Naive thymus-derived CD8-positive, alpha-beta T cell (primary cell): ENCODE data around the gene SLAMF1. TPM values are rescaled to one million over a fixed set of nuclear protein-coding genes. Genes with fewer than 3 reads are reported as not detected.

Experiments used
- ATAC-seq, 2 donors: fragments of 150-1000 bp; cut with Tn5 transposase in 1 of 2; sonication (Bioruptor Pico), chemical (Tn5 transposase) in 1 of 2; 1 replicate in 1 of 2; 2 replicates in 1 of 2; pipeline ENCODE4 v1.10.0; 2021; ENCODE audit warnings: mild to moderate bottlenecking in 2 of 2, moderate library complexity in 2 of 2
- POLR2A ChIA-PET: fragments of 350-600 bp; sonication (Branson Sonifier 250); formaldehyde crosslinking; loops from one replicate; lab custom pipeline; 2021; ENCODE audit warnings: antibody characterized with exemption; lab: Charles Lee
- DNase-seq, 10 donors: peaks; one replicate each; pipeline versions ENCODE4 v3.0.0 to v3.0.0-alpha.2; 2020 to 2022
- H3K27ac Mint-ChIP-seq, 10 donors: one replicate each; pipeline ENCODE4 v1.8.0; 2020 to 2022; ENCODE audit warnings: mild to moderate bottlenecking in 10 of 10, mixed read lengths in 10 of 10, moderate library complexity in 4 of 10, inconsistent platforms in 1 of 10
- H3K27me3 Mint-ChIP-seq, 5 donors: one replicate each; pipeline ENCODE4 v1.8.0; 2021 to 2022; ENCODE audit warnings: mixed read lengths in 5 of 5
- H3K36me3 Mint-ChIP-seq, 3 donors: one replicate each; pipeline ENCODE4 v1.8.0; 2020 to 2022; ENCODE audit warnings: mixed read lengths in 3 of 3, mild to moderate bottlenecking in 2 of 3, inconsistent platforms in 1 of 3
- H3K4me1 Mint-ChIP-seq, 4 donors: one replicate each; pipeline ENCODE4 v1.8.0; 2021 to 2022; ENCODE audit warnings: mixed read lengths in 4 of 4
- H3K4me3 Mint-ChIP-seq, 10 donors: one replicate each; pipeline ENCODE4 v1.8.0; 2020 to 2022; ENCODE audit warnings: mild to moderate bottlenecking in 10 of 10, mixed read lengths in 10 of 10, moderate library complexity in 6 of 10, inconsistent platforms in 1 of 10
- H3K9me3 Mint-ChIP-seq, 9 donors: one replicate each; pipeline ENCODE4 v1.8.0; 2020 to 2022; ENCODE audit warnings: mixed read lengths in 9 of 9, mild to moderate bottlenecking in 3 of 9, inconsistent platforms in 1 of 9, moderate library complexity in 1 of 9
- polyA plus RNA-seq, 3 donors: library from polyadenylated mRNA; unstranded; fragments of 300-500 nt; fragmentation: Illumina TruSeq; gene quantifications; one replicate each; pipeline ENCODE4 v1.2.3, GENCODE V29; 2021
- total RNA-seq, 8 experiments: library from RNA in 2 of 8; stranded (reverse) in 2 of 8; gene quantifications; one replicate each; pipeline ENCODE4 v1.2.3 and lab custom pipeline; 2021 to 2026

Gene SLAMF1
- total and polyA plus RNA-seq, 5 experiments from 2014 or later = 1.7 to 11.1 (median 3.9) TPM

DNA sequence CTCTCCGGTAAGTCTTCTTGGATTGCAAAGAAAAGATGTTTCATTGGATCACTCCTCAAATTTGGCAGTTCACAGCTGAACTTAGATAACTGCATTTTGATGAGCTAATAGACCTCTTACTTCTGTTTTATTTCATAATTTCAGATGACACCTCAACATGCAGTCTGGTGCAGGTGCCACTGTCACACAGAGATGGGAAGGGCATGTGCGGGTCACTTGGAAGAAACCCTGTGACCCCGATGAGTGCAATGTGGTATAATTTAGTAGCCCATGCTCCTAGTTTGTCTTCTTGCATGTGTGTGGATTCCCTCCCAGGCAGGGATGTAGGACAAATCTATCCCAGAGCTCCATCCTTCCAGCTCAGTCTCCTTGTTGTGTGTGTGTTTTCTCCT is 481 bp upstream of the SLAMF1 start:
- Mint-ChIP-seq H3K4me3 (peak overlapping the region; percentile 80 to 97 (median 89)), H3K36me3 (no peaks in the 10 kb centered on the region), H3K27me3 (no peaks in the 10 kb centered on the region), H3K27ac (peak overlapping the region; percentile 89 to 96 (median 93)), H3K9me3 (no peaks in the 10 kb centered on the region), H3K4me1 (peaks cover 41 to 91% (median 83%) of the 10 kb centered on the region in 4 donors)
- ATAC-seq (peak; percentile 27 to 47), DNase-seq (no peak)
- POLR2A ChIA-PET = interaction anchor here (0.6 to 4.3 kb wide), 13 partner anchors 14 to 535 kb away, joined by 3 to 39 read pairs (median 7); no protein-coding TSS in a partner anchor

- H3K4me3 Mint-ChIP-seq = peak overlapping the region; percentile 80 to 97 (median 89)
These were observed 664 bp downstream of the SLAMF1 start for GRCh38 chr1:160646180-160646579.

GRCh38 chr1:160645386-160646130 is 1.3 kb downstream of the SLAMF1 start:
- H3K36me3 Mint-ChIP-seq = no peaks in the 10 kb centered on the region
- peak overlapping the region; percentile 83 to 96 (median 93) for H3K27ac Mint-ChIP-seq
- H3K4me3 Mint-ChIP-seq = peak overlapping the region; percentile 80 to 97 (median 89)
- no peaks in the 10 kb centered on the region for H3K27me3 Mint-ChIP-seq
- POLR2A ChIA-PET = interaction anchor here (1.0 to 4.3 kb wide), 9 partner anchors 7 to 29 kb away, joined by 3 to 39 read pairs (median 10); no protein-coding TSS in a partner anchor
- H3K9me3 Mint-ChIP-seq = no peaks in the 10 kb centered on the region
- DNase-seq = no peak
- peaks cover 36 to 91% (median 82%) of the 10 kb centered on the region in 4 donors for H3K4me1 Mint-ChIP-seq
- ATAC-seq = no peak

More at GRCh38 chr1:160646180-160646579, 664 bp downstream of the SLAMF1 start:
- Mint-ChIP-seq H3K27me3 (no peaks in the 10 kb centered on the region), H3K36me3 (no peaks in the 10 kb centered on the region), H3K27ac (peak overlapping the region; percentile 83 to 96 (median 93)), H3K4me1 (peaks cover 36 to 91% (median 83%) of the 10 kb centered on the region in 4 donors), H3K9me3 (no peaks in the 10 kb centered on the region)
- no peak for ATAC-seq
- POLR2A ChIA-PET = interaction anchor here (0.5 to 4.3 kb wide), 12 partner anchors 8 to 1110 kb away, joined by 3 to 39 read pairs (median 8); no protein-coding TSS in a partner anchor
- no peak for DNase-seq

- Mint-ChIP-seq H3K36me3 (no peaks in the 10 kb centered on the region), H3K27me3 (no peaks in the 10 kb centered on the region), H3K4me3 (peak overlapping the region; percentile 80 to 97 (median 89)), H3K27ac (peak overlapping the region in 9 of 10 donors; percentile 21 to 96 (median 93)), H3K9me3 (no peaks in the 10 kb centered on the region), H3K4me1 (peaks cover 42 to 93% (median 89%) of the 10 kb centered on the region in 4 donors)
- ATAC-seq (no peak), DNase-seq (no peak)
- POLR2A ChIA-PET = interaction anchor here (1.6 to 4.3 kb wide), 3 partner anchors 16 to 21 kb away, joined by 6 to 39 read pairs (median 18); no protein-coding TSS in a partner anchor
These were observed 2.4 kb downstream of the SLAMF1 start for GRCh38 chr1:160644399-160644798.

DNA sequence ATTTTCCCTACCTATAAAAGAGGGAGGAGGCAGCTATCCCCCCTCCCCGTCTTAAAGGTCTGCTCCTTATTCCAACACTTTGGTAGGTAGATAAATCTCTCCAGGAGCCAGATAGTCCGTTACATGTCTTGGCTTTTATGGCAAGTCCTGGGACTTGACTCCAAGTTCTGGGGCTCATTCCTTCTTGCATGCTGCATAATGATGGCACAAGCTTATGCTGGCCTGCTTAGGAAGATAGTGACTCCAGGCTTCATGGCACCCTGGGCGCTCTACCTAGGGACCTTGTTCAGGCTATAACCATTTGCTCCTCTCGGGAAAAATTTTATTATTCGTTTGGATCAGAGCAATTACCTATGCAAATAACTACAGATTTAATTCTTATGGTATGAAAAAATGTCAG is 3.7 kb downstream of the SLAMF1 start:
- Mint-ChIP-seq H3K4me1 (peaks cover 48 to 96% (median 94%) of the 10 kb centered on the region in 4 donors), H3K9me3 (no peaks in the 10 kb centered on the region), H3K36me3 (no peaks in the 10 kb centered on the region), H3K4me3 (peak overlapping the region in 6 of 10 donors; percentile 20 to 97 (median 40)), H3K27me3 (no peaks in the 10 kb centered on the region), H3K27ac (peak overlapping the region; percentile 63 to 94 (median 86))
- POLR2A ChIA-PET = interaction anchor here (1.0 to 1.8 kb wide), 2 partner anchors 8 to 13 kb away, joined by 4 to 6 read pairs; no protein-coding TSS in a partner anchor
- ATAC-seq = no peak
- no peak for DNase-seq

DNA sequence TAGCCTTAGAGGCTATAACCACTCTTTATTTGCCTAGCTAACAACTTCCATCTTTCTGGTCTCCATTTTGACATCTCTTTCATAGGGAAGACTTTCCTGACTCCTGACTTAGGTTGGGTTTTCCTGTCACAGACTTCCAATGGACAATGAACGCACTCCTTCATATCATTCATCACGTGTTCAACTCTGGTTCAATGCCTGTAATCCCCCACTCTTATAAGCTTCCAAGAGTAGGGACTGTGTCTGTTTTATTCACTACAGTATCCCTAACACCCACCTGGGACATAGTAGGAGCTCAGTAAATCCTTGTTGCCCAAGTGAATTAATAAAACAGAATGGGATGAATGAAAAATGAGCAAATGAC is 4.6 kb downstream of the SLAMF1 start:
- POLR2A ChIA-PET = interaction anchor here (1.0 to 1.8 kb wide), 2 partner anchors 9 to 12 kb away, joined by 4 to 6 read pairs; no protein-coding TSS in a partner anchor
- Mint-ChIP-seq H3K4me1 (peaks cover 48 to 98% (median 95%) of the 10 kb centered on the region in 4 donors), H3K36me3 (peaks cover 0 to 3% (median under 1%) of the 10 kb centered on the region in 3 donors), H3K9me3 (no peaks in the 10 kb centered on the region), H3K4me3 (peak overlapping the region in 9 of 10 donors; percentile 0 to 97 (median 30)), H3K27me3 (no peaks in the 10 kb centered on the region), H3K27ac (peak overlapping the region; percentile 70 to 95 (median 94))
- ATAC-seq = no peak
- no peak for DNase-seq

- H3K4me1 Mint-ChIP-seq = peaks cover 47 to 98% (median 93%) of the 10 kb centered on the region in 4 donors
- H3K4me3 Mint-ChIP-seq = peak overlapping the region; percentile 48 to 97 (median 74)
- no peaks in the 10 kb centered on the region for H3K27me3 Mint-ChIP-seq
- H3K27ac Mint-ChIP-seq = peak overlapping the region; percentile 73 to 95 (median 94)
- POLR2A ChIA-PET = interaction anchor here (1.0 to 2.2 kb wide), 4 partner anchors 10 to 13 kb away, joined by 4 to 8 read pairs (median 6); no protein-coding TSS in a partner anchor
- peak in 3 of 10 donors; percentile 37 to 48 (median 42) for DNase-seq
- ATAC-seq = peak; percentile 55 to 63
- peaks cover 0 to 9% (median 6%) of the 10 kb centered on the region in 3 donors for H3K36me3 Mint-ChIP-seq
- H3K9me3 Mint-ChIP-seq = no peaks in the 10 kb centered on the region
These were observed 5.2 kb downstream of the SLAMF1 start for GRCh38 chr1:160641323-160642280.

DNA sequence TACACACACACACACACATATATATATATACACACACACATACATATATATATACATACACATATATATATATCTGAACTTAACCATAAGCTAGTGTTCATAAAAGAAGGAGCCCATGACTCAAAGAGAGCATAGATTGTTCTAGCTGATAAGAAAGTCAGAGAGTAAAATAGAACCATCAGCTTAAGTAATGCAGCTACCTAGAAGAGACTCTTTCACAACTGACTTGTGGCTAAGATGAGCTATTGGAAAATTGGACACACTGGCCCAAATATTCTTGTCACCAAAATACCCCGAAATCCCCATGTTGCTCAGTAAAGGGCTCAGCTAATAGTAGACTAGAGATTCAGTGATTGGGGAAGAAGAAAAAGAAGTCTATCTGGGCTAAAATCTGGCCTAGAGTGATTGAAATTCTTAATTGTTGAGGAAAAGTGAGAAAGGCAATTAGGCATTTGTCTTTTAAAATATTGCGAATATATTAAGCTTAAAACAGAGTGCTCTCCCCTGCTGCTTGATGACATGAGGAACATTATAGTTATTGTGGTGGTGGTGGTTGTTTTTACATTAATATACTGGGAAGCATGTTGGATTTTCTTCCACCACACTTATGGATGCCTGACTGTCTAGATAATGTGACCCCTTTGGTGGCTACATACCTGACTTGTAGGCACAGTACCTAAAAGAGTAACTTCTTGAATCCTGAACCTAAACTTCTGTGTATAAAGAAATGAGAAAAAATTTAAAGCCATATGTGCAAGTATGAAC is 6.3 kb downstream of the SLAMF1 start:
- DNase-seq (no peak), ATAC-seq (peak in 1 of 2 donors; percentile 34)
- Mint-ChIP-seq H3K4me3 (peak overlapping the region in 9 of 10 donors; percentile 1 to 94 (median 67)), H3K27me3 (no peaks in the 10 kb centered on the region), H3K9me3 (no peaks in the 10 kb centered on the region), H3K36me3 (peaks cover 0 to 15% (median 6%) of the 10 kb centered on the region in 3 donors), H3K4me1 (peaks cover 41 to 98% (median 88%) of the 10 kb centered on the region in 4 donors), H3K27ac (peak overlapping the region; percentile 63 to 95 (median 88))
- POLR2A ChIA-PET = interaction anchor here (0.6 to 2.2 kb wide), 7 partner anchors 11 to 70 kb away, joined by 3 to 8 read pairs (median 4); no protein-coding TSS in a partner anchor

- ATAC-seq (no peak), DNase-seq (no peak)
- no peaks in the 10 kb centered on the region for H3K9me3 Mint-ChIP-seq
- peak overlapping the region; percentile 89 to 98 (median 94) for H3K27ac Mint-ChIP-seq
- H3K27me3 Mint-ChIP-seq = no peaks in the 10 kb centered on the region
- H3K4me3 Mint-ChIP-seq = peak overlapping the region; percentile 21 to 82 (median 76)
- H3K36me3 Mint-ChIP-seq = peaks cover 0 to 19% (median 6%) of the 10 kb centered on the region in 3 donors
- POLR2A ChIA-PET = interaction anchor here (0.6 to 2.2 kb wide), 10 partner anchors 10 to 458 kb away, joined by 3 to 8 read pairs (median 4); partner anchors contain the start of gene CD48
- peaks cover 43 to 97% (median 88%) of the 10 kb centered on the region in 4 donors for H3K4me1 Mint-ChIP-seq
These were observed 7.2 kb downstream of the SLAMF1 start for GRCh38 chr1:160639652-160640051.

DNA sequence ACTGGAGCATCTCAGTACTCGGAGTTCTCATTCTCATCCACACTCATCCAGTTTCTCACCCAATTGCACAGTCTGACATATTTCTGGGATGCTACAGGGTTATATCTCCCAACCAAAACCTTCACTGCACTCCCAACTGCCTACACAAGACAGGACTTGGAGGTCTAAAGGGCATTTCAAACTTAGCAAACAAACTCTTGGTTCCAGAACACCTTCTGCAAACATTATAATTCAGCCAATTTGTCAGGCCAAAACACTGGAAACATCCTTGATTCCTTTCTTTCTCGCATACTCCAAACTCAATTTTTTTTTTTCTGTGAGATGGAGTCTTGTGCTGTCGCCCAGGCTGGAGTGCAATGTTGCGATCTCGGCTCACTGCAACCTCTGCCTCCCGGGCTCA is 7.9 kb downstream of the SLAMF1 start:
- Mint-ChIP-seq H3K4me1 (peaks cover 45 to 97% (median 88%) of the 10 kb centered on the region in 4 donors), H3K27ac (peak overlapping the region; percentile 89 to 98 (median 94)), H3K36me3 (peaks cover 0 to 21% (median 9%) of the 10 kb centered on the region in 3 donors), H3K9me3 (no peaks in the 10 kb centered on the region), H3K27me3 (no peaks in the 10 kb centered on the region), H3K4me3 (peak overlapping the region; percentile 66 to 83 (median 80))
- DNase-seq (no peak), ATAC-seq (no peak)
- POLR2A ChIA-PET = interaction anchor here (0.8 to 2.2 kb wide), 4 partner anchors 13 to 73 kb away, joined by 3 to 8 read pairs (median 6); partner anchors contain the start of gene CD48

DNA sequence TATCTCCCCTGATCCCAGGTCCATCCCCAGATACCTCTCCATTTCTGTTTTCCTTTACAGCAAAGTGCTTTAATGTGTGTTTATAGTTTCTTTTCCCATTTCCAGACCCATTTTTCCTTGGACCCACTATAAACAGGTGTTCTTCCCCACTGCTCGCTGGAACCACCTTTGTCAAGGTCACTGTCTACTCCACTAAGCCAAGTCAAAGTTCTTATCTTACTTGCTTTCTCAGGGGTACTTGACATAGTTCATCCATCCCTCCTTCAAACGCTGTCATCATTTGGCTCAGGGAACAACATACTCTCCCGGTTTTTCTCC is 8.3 kb downstream of the SLAMF1 start:
- no peaks in the 10 kb centered on the region for H3K27me3 Mint-ChIP-seq
- POLR2A ChIA-PET = interaction anchor here (0.7 to 2.1 kb wide), 4 partner anchors 8 to 28 kb away, joined by 4 to 6 read pairs (median 4); partner anchors contain the start of gene SLAMF1
- peaks cover 49 to 97% (median 88%) of the 10 kb centered on the region in 4 donors for H3K4me1 Mint-ChIP-seq
- ATAC-seq = no peak
- DNase-seq = no peak
- peak overlapping the region; percentile 89 to 98 (median 94) for H3K27ac Mint-ChIP-seq
- H3K9me3 Mint-ChIP-seq = no peaks in the 10 kb centered on the region
- peaks cover 0 to 22% (median 11%) of the 10 kb centered on the region in 3 donors for H3K36me3 Mint-ChIP-seq
- H3K4me3 Mint-ChIP-seq = peak overlapping the region; percentile 66 to 83 (median 80)
